ENCODE measurements around the gene MAP1B.

- TF ChIP-seq CTCF (IDR thresholded peaks at IDR 0.05), result no peak
- TF ChIP-seq POLR2A (IDR thresholded peaks at IDR 0.05), result no peak
- no peak for TF ChIP-seq POLR2AphosphoS5 (IDR thresholded peaks at IDR 0.05)
Observed at GRCh38 chr5:72125941-72126620, 18.8 kb downstream of the MAP1B start.
